Right ventricle myocardium superior (tissue), 1 donor: ENCODE data around the gene POLDIP2. TPM values are rescaled to one million over a fixed set of nuclear protein-coding genes. Genes with fewer than 3 reads are reported as not detected.
"Not testable (repeated sequence)": the region's sequence is repeated elsewhere in the genome, so short reads cannot be mapped to it uniquely, and the experiment has no call there.

Experiments
- ATAC-seq: fragments of 200-7000 bp; cut with Tn5 transposase; one replicate; pipeline ENCODE4 v1.9.1; 2020; ENCODE audit warnings: mild to moderate bottlenecking; ENCODE audit not compliant: poor library complexity
- DNase-seq: peaks from one replicate; pipeline ENCODE4 v3.0.0-alpha.2; 2020
- intact Hi-C: fragments of 100-400 bp; cut with DNase I; formaldehyde crosslinking; loops from one replicate; pipeline ENCODE4 v1.11.2; 2022
- total RNA-seq: library from RNA; stranded (reverse); fragmentation: NEBNext Ultra II Directional; extraction: Animal tissue kit (Norgen Biotek cat#: 25700); gene quantifications from one replicate; pipeline ENCODE4 v1.2.1, GENCODE V29; 2021
- donor health status: DM: no; HTN: yes; CAD: no; lungs with severe emphysema.

POLDIP2 gene
- total RNA-seq, 1 donor from 2014 or later: 158 TPM

DNA sequence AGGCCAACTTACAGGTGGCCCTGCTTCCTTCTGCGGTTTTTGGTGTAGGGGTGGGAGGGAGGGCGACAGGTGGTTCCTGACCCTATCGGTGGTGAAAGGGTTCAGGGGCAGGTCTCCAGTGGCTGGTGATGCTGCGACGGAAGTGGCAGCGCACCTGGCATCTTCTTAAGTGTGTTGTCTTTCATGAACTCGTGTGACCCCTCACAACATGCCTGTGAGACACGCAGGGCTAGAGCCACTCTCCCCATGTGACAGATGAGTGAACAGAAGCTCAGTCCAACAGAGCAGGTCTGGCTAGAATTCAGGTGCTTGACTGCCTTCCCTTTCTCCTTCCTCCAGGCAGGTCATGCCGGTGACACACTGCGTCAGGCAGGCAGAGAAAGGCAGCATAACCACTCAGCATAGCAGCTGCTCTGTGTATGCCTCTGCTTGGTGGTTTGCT, 13.8 kb downstream of the POLDIP2 start:
- ATAC-seq: no peak
- intact Hi-C loops: no loop called here

DNA sequence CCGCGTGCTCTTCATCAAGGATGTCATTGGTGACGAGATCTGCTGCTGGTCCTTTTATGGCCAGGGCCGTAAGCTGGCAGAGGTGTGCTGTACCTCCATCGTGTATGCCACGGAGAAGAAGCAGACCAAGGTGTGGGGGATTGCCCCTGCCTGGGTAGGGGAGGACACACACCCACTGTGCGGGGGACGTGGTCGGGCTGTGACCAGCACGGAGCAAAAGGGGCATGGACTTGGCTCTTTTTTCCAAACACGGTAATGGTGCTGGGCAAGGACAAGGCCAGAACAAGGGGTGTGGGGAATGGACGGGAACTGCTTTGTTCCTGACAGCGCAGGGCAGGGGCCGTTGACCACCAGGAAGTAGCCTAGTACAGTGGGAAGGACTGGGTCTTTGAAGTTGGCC, 15.0 kb downstream of the POLDIP2 start:
- intact Hi-C loops: no loop called here
- ATAC-seq (no peak), DNase-seq (no peak)

More for the DNA sequence above, 13.8 kb downstream of the POLDIP2 start:
- no peak for DNase-seq

DNA sequence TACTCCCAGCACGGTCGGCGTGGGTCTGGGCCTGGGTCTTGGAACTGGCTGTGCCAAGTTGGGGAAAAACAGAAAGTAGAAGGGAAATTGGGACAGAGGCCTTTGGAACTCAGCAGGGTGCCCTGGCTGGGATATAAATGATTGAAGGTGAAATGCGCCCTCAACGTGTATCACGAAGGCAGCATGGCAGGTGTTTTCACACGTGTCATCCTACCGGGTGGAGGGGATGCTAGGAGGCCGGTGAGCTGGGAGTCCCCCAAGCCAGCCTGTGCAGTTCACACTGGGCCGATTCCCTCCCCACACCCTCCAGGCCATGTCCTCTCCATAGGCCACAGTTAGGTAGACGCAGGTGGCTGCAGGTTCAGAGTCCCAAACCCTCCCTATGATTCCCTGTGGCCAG, 15.8 kb downstream of the POLDIP2 start:
- DNase-seq: no peak
- intact Hi-C loops: no loop called here
- no peak for ATAC-seq

DNA sequence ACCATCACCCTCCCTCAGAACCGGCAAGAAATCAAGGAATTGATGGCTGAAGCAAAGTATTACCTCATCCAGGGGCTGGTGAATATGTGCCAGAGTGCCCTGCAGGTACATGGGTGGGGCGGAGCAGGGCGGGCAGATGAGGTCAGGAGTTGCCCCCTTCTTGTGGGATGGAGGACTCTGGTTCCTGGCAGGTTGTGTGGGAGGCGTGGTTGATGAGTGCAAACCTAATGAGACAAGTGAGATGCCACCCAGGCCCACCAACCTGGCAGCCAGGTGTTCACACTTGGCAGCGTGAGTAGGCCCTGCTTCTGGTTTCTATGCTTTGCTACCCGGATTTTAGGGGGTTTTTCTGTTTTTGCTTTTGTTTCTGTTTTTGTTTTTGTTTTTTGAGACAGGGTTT, 17.0 kb downstream of the POLDIP2 start:
- intact Hi-C loops: no loop called here
- ATAC-seq (no peak), DNase-seq (no peak)

DNA sequence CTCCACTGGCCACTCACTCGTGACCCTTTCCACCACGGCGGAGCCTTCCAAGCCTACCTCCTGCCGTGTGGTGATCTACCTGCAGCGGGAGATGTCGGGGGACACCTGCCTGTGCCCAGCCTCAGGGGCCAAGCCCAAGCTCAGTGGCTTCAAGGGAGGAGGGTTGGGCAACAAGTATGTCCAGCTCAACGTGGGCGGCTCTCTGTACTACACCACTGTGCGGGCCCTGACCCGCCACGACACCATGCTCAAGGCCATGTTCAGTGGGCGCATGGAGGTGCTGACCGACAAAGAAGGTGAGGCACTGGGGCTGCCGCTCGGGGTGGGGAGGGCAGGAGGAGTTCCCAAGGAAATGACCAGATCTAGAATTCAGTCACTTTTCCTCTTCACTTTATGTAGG, 17.9 kb downstream of the POLDIP2 start:
- intact Hi-C loops: no loop called here
- ATAC-seq (no peak), DNase-seq (no peak)

DNA sequence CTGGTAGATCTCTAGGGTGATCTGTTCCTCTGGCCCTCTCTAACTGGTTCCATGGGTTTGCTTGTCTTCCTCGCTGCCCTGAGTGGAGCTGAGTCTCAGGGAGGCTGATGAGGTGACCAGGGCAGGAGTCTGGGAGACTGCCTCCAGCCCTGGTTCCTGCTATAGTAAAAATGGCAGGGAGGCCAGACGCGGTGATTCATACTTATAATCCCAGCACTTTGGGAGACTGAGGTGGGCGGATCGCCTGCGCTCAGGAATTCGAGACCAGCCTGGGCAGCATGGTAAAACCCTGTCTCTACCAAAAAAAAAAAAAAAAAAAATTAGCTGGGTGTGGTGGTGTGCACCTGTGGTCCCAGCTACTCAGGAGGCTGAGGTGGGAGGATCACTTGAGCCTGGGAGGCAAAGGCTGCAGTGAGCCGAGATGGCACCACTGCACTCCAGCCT, 18.5 kb downstream of the POLDIP2 start:
- intact Hi-C loops, DNase-seq, ATAC-seq: not testable (repeated sequence)

DNA sequence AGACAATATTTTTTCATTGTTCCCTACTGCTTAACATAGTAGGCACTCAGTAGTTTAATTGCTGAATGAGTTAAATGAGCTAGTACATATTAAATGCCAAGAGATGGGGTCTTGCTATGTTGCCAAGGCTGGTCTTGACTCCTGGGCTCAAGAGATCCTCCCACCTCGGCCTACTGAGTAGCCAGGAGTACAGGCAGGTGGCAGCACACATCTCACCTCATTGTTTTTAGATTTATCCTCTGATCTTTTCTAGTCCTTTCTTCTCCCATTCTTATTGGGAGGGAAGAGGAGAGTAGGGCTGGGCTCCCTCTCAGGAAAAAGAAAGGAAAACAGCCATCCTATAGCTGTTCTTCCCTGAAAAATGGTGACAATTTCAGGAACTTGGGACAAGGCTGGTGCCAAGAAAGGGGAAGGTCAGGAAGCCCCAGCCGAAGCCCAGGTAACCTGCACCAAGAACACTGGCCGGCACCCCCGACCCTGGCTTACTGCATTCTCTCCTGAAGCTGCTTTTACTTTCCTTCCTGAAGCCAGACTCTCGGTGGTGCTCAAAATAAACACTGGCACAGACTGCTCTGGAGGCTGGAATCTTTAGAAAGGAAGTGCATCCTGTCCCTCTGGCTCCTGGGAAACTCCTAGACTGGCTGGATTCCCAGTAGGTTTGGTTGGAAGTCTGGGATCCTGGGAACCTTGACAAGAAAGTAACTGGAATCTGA, 19.1 kb downstream of the POLDIP2 start:
- intact Hi-C loops: no loop called here
- no peak for DNase-seq
- no peak for ATAC-seq

DNA sequence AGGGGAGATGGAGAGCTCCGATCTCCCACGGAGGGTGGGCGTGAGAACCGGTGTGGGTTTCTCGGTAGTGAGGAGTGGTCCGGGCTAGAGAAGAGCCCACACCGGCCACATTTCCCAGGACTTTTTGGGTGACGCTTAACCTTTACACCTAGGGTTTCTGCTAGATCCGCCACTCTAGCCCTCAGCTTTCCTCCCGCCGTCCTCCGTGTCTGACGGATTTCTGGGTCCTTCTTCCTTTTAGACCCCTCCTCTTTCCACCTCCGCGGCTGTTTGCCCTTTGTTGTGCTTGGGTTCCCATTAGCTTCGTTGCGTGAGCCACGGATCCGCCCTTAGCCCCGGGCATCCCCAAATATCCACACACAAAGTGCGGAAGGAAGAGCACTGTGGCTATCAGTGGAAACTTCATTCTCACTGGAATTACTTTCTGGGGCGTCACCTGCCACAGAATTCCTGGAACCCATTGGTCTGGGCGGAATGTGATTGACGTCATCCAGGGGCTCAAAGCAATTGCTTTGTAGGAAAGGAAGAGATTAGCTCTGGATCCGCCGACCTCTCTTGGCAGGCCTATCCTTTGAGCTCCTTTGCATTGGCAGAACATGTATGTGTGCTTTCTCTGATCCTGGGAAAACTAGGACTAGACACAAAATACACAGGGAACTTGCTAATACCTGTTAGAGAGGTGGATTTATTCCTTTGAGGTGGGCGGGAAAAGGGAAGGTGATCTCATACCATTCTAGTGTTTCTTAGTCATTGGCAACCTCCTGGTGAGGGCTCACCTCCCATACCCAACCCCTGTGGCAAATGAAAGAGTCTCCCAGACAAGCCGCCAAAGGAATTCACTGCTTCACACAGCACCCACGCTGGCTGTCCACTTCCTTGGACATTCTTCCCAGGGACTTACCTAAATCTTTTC, 21.1 kb downstream of the POLDIP2 start:
- ATAC-seq: peak; percentile 8
- peak; percentile 70 for DNase-seq
- intact Hi-C loops: no loop called here

DNA sequence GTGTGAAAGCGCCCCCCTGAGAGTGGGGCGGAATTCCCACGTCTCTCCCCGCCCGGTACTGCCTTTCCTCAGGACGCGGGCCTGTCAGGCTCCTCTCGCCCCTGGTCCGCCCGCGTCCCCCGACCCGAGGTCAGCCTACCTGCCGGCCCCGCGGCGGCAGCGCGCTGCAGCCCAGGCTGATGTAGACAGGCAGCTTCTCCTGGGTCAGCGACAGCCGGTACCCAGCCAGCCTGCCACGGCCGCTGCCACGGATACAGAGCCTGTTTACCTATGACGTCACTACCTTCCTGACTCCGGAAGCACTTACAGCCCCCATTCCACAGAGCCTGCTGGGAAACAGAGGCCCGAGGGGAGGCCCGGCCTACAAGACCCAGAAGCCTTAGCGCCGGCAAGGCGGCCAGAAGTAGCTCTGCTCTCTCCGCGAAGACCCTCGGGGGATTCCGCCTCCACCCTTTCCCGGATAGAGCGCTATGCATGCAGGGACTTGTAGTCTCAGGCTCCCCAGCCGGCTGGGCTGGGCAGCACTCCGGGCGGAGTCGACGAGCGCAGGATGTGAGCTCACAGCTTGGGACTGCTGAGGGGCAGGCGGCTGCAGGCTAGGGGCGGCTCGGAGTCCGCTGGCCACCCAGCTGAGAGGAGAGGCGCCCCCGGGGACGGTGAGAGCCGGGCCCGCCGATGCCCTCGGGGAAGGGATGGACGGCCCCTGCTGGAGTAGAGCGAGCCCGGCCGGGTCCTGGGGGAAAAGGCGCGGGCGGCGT, 21.9 kb downstream of the POLDIP2 start, which contains the start of the genes IFT20 and TNFAIP1:
IFT20 (minus strand) TSS at position 272 of the 758 bp plus-strand sequence. CDS start 3,487 bp downstream, outside the sequence.
TNFAIP1 (plus strand) TSS at position 561 of the 758 bp plus-strand sequence. CDS start 3,761 bp downstream, outside the sequence.
- intact Hi-C loops: no loop called here
- ATAC-seq (peak; percentile 98), DNase-seq (peak; percentile 99)

DNA sequence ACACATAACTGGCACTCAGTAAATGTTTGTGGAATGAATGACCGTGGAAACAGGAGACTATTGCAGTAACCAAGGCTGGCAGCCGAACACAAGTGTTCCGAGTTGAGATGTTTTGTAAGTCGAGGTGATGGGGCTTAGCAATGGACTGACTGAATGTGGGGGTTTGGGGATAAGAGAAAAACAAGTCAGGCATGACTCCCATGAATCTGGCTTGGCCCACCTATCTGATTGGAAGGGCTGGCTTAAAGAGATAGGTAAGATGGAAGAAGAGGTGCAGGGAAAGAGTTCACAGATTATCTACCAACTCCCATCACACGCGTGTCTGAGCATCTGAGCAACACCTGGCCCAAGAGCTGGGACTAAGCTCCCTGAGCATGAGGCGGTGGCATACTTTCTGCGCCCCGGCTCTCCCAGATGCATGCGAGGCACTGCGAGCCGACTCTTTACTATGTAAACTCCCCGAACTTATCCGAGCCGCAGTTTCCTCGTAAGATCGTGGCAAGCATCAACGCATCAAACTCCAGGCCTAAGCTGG, 22.6 kb downstream of the POLDIP2 start:
- ATAC-seq: no peak
- intact Hi-C loops: no loop called here

DNA sequence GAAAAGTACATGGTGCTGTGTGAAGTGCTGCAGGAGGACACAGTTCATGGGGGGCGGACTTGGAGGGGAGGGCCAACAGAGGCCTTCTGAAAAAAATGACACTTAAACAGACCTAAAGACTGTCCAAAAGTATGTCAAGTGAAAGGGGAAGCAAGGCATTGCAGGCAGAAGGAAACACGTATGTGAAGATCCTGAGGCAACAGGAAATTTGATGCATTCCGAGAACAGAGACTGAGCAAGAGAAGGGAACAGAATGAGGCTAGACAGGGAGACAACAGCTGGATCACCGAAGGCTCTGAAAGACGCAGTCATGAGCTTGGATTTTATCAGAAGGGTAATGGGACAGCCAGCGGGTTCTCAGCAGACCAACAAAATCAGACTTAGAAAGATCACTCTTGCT, 23.2 kb downstream of the POLDIP2 start:
- DNase-seq: no peak
- intact Hi-C loops: no loop called here

More for the DNA sequence above, 22.6 kb downstream of the POLDIP2 start:
- DNase-seq: no peak

DNA sequence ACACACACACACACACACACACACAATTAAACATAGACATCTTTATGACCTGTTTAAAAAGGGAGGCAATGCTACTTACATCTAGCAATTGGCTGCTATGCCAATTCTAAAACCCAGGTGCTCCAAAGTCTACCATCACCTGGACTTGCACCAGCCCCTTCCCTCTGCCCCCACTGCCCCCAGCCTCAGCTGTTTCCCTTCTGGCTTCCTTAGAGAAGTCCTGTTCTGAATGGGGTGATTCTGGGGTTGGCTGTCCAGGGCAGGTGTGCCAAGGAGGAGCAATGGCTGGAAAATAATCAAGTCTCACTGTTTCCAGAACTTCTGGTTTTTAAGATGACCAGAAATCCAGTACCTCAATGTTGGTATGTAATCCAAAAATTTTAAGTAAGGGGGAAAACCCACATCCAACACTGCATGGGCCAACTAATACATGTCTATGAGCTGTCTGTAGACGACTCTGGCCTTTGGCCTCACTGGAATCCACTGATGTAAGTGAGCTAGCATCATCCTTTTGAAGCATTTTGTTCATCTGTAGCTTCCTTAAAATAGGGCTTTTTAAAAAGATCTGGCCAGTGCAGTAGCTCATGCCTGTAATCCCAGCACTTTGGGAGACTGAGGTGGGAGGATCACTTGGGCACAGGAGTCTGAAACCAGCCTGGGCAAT, 24.1 kb downstream of the POLDIP2 start:
- DNase-seq: no peak
- intact Hi-C loops: no loop called here

More for the DNA sequence above, 23.2 kb downstream of the POLDIP2 start:
- ATAC-seq: no peak

DNA sequence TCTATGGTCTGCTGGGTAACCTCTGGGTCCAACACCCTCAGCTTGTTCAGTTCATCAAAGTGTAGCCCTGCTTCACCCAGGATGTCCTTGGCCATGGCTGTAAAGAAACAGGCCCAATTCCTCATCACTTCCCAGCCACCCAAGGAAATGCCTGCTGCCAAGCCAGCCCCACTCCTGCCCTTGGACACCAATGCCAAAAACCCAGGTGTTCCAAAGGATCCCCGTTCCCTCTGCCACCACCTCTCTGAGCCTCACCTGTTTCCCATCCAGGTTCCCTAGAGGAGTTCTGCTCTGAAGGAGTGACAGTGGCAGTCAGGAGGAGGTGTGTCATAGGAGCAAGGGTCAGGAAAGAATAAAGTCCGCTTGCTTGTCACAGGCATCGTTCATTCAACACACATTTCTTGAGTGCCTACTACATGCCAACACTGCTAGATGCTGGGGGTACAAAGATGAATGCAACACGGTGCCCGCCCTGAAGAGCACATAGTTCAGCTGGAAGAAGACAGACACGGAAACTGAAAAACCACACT, 25.4 kb downstream of the POLDIP2 start:
- no peak for ATAC-seq
- no peak for DNase-seq
- intact Hi-C loops: no loop called here

More for the DNA sequence above, 24.1 kb downstream of the POLDIP2 start:
- no peak for ATAC-seq

DNA sequence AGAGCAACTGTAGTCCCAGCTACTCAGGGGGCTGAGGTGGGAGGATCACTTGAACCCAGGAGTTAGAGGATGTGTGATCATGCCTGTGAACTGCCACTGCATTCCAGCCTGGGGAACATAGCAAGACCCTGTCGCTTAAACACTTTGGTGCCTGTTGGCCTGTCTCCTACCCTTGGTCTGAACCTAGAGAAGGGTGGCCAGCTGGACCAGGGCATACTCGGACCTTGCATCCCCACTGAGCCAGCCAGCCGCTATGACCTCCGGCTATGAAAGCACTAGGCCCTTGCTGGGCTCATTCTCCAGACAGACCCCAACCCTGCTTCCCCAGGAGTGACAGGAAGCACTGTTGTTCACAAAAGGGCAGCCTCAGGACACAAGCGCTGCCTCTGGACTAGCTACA, 26.7 kb downstream of the POLDIP2 start:
- DNase-seq (no peak), ATAC-seq (no peak)
- intact Hi-C loops: no loop called here

DNA sequence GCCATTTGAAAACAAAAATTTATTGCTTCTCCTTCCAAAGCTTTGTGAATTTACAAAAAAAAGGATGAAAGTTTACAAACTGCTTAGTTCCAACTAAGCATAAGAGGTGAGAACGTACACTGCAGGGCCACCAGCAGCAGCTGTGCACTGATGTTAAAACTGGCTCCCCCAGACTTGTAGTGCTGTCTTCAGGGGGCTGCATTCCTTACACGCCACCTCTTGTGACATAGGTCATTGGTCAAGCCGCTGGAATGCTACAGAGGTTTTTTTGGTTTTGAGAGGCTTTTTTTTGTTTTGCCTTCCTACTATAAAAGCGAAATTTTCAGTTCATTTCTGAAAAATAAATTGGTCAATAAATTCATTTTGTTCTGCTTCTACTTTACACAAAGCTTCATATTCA, 29.0 kb downstream of the POLDIP2 start:
- ATAC-seq: no peak
- no peak for DNase-seq
- intact Hi-C loops: no loop called here

DNA sequence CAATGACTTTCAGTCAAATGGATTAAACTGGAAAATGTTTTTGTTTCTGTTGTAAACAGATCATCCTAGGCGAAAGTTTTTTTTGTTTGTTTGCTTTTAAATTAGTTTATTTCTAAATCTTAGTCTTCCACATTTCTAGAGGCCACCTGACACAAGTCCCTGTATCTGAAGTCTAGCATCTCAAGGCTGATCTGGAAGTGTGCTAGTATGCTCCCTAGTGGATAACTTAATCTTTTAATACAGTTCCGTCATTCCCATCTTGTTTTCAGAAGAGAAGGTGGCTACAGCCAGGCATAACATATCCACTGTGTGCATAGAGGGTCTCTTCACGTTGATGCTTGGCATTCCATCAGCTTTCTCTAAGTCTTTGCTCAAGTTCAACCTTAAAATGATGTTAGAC, 29.6 kb downstream of the POLDIP2 start:
- ATAC-seq (no peak), DNase-seq (no peak)
- intact Hi-C loops: no loop called here

DNA sequence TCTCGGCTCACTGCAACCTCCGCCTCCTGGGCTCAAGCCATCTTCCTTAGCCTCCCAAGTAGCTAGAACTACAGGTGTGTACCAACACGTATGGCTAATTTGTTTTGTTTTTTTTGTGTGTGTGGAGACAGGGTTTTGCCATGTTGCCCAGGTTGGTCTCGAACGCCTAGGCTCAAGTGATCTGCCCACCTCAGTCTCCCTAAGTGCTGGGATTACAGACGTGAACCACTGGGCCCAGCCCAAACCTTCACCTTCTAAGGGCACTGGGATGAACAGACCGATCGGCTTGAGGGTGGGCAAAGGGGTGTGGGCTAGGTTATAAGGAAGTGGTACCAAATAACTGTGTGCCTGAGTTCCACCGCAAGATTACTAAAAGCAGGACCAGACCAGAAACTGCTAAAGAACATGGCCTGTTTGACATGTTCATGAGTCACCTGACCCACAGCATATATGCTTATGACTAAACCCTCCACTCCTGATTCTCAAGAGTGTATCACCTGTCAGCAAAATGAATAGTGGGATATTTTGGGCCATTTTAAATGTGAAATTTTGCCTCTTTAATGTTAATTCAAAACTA, 30.2 kb downstream of the POLDIP2 start:
- ATAC-seq (no peak), DNase-seq (no peak)
- intact Hi-C loops: no loop called here
